ENCODE data around the gene INCENP. TPM values are rescaled to one million over a fixed set of nuclear protein-coding genes. Genes with fewer than 3 reads are reported as not detected.

Gene INCENP
- polyA plus RNA-seq, 4 donors, result 4.5 to 24.2 (median 12.5) TPM

Other genes starting within 250 kb of the INCENP start
- gene FADS3, start 232.5 kb upstream of the INCENP start, polyA plus RNA-seq, result 10 to 100 TPM in 1 of 4 donors, 1 to 10 TPM in 3; 5.3 to 17.9 (median 6.0) TPM
- 10 to 100 TPM in 1 of 4 donors, 1 to 10 TPM in 2, under 1 TPM in 1; 0.45 to 29.9 (median 7.2) TPM for gene RAB3IL1, start 206.4 kb upstream of the INCENP start, polyA plus RNA-seq
- 1 to 10 TPM; 2.7 to 4.7 (median 3.9) TPM for gene BEST1, start 173.7 kb upstream of the INCENP start, polyA plus RNA-seq
- 1,000 to 10,000 TPM; 3,413 to 10,000 (median 8,267) TPM for gene FTH1, start 156.4 kb upstream of the INCENP start, polyA plus RNA-seq
- gene SCGB1D1, start 66.2 kb downstream of the INCENP start, polyA plus RNA-seq, result not detected
- gene SCGB2A1, start 84.7 kb downstream of the INCENP start, polyA plus RNA-seq, result under 1 TPM in 1 of 4 donors, not detected in 3; 0.28 TPM
- gene SCGB1D2, start 118.2 kb downstream of the INCENP start, polyA plus RNA-seq, result 1 to 10 TPM in 1 of 4 donors, not detected in 3; 4.0 TPM
- not detected for gene SCGB2A2, start 146.1 kb downstream of the INCENP start, polyA plus RNA-seq
- not detected for gene SCGB1D4, start 175.1 kb downstream of the INCENP start, polyA plus RNA-seq
- 10 to 100 TPM in 1 of 4 donors, 1 to 10 TPM in 3; 3.6 to 19.4 (median 5.5) TPM for gene ASRGL1, start 213.4 kb downstream of the INCENP start, polyA plus RNA-seq